Stomach smooth muscle (tissue), 2 donors: ENCODE results near the gene NEDD4L.

Experiments
- H3K27ac ChIP-seq: one replicate; pipeline ENCODE4 v1.7.0; 2013; ENCODE audit warnings: mild to moderate bottlenecking, low read length, inconsistent platforms
- H3K27me3 ChIP-seq, 2 donors: one replicate each; pipeline ENCODE4 v1.7.0; 2013; ENCODE audit warnings: low read length in 2 of 2; ENCODE audit not compliant: insufficient read depth in 2 of 2, control insufficient read depth in 1 of 2
- H3K36me3 ChIP-seq, 2 donors: one replicate each; pipeline ENCODE4 v1.7.0; 2013; ENCODE audit warnings: low read length in 2 of 2; ENCODE audit not compliant: control insufficient read depth in 2 of 2, insufficient read depth in 2 of 2
- H3K4me1 ChIP-seq: one replicate; pipeline ENCODE4 v1.7.0; 2013; ENCODE audit warnings: low read length; ENCODE audit not compliant: control insufficient read depth, insufficient read depth
- H3K4me3 ChIP-seq, 2 donors: one replicate each; pipeline ENCODE4 v1.7.0; 2013; ENCODE audit warnings: low read length in 2 of 2
- H3K9ac ChIP-seq, 2 donors: one replicate each; pipeline ENCODE4 v1.7.0; 2013; ENCODE audit warnings: low read length in 2 of 2, mild to moderate bottlenecking in 1 of 2
- H3K9me3 ChIP-seq, 2 donors: one replicate each; pipeline ENCODE4 v1.7.0; 2013; ENCODE audit warnings: low read length in 2 of 2; ENCODE audit not compliant: control insufficient read depth in 2 of 2
- donor health status: healthy.
- donor health status: Pancreatic carcinoma.

The NEDD4L gene

GRCh38 chr18:58438958-58439300 lies 394.9 kb downstream of the NEDD4L start:
- Histone ChIP-seq H3K9ac (peak overlapping the region; percentile 6 to 39), H3K36me3 (no peaks in the 10 kb centered on the region), H3K9me3 (no peaks in the 10 kb centered on the region), H3K4me1 (peaks cover 4% of the 10 kb centered on the region), H3K27me3 (no peaks in the 10 kb centered on the region), H3K4me3 (peak overlapping the region; percentile 72 to 84), H3K27ac (no peak overlapping the region)

- no peaks in the 10 kb centered on the region for H3K36me3 ChIP-seq
- no peak overlapping the region for H3K9ac ChIP-seq
- no peak overlapping the region for H3K27ac ChIP-seq
- H3K4me3 ChIP-seq = no peak overlapping the region
- H3K4me1 ChIP-seq = peaks cover 4% of the 10 kb centered on the region
- no peaks in the 10 kb centered on the region for H3K9me3 ChIP-seq
- H3K27me3 ChIP-seq = no peaks in the 10 kb centered on the region
Observed at GRCh38 chr18:58443671-58444070, 399.6 kb downstream of the NEDD4L start.

GRCh38 chr18:58446391-58447060 lies 402.5 kb downstream of the NEDD4L start:
- H3K4me3 ChIP-seq = no peak overlapping the region
- no peaks in the 10 kb centered on the region for H3K9me3 ChIP-seq
- H3K9ac ChIP-seq = no peak overlapping the region
- peaks cover 4% of the 10 kb centered on the region for H3K4me1 ChIP-seq
- no peaks in the 10 kb centered on the region for H3K36me3 ChIP-seq
- H3K27ac ChIP-seq = no peak overlapping the region
- H3K27me3 ChIP-seq = no peaks in the 10 kb centered on the region

GRCh38 chr18:58447402-58448095 lies 403.5 kb downstream of the NEDD4L start:
- Histone ChIP-seq H3K27ac (no peak overlapping the region), H3K4me1 (peaks cover 4% of the 10 kb centered on the region), H3K9me3 (no peaks in the 10 kb centered on the region), H3K9ac (no peak overlapping the region), H3K4me3 (no peak overlapping the region), H3K36me3 (no peaks in the 10 kb centered on the region), H3K27me3 (no peaks in the 10 kb centered on the region)

- no peak overlapping the region for H3K9ac ChIP-seq
- H3K4me1 ChIP-seq = peaks cover 4% of the 10 kb centered on the region
- H3K27me3 ChIP-seq = no peaks in the 10 kb centered on the region
- no peaks in the 10 kb centered on the region for H3K9me3 ChIP-seq
- H3K4me3 ChIP-seq = no peak overlapping the region
- H3K27ac ChIP-seq = no peak overlapping the region
- H3K36me3 ChIP-seq = no peaks in the 10 kb centered on the region
Observed at GRCh38 chr18:58449464-58449863, 405.4 kb downstream of the NEDD4L start.
